Endothelial cell of umbilical vein (primary cell): Measurements from ENCODE around the gene NOTCH1. TPM values are rescaled to one million over a fixed set of nuclear protein-coding genes. Genes with fewer than 3 reads are reported as not detected.

Source experiments
- BruUV-seq: library from RNA; stranded (reverse); fragments of 400-500 nt; replicated peaks from 2 replicates; lab custom pipeline; 2021; lab: Mats Ljungman, UMichigan
- CTCF ChIA-PET: fragments of 300-600, 350-600 bp; sonication (Branson Sonifier 250); formaldehyde crosslinking; loops from one replicate; lab custom pipeline; 2021; ENCODE audit warnings: antibody characterized with exemption, inconsistent platforms; lab: Charles Lee
- POLR2A ChIA-PET: fragments of 300-600, 350-600 bp; sonication (Branson Sonifier 250); formaldehyde crosslinking; loops from one replicate; lab custom pipeline; 2021; ENCODE audit warnings: antibody characterized with exemption, inconsistent platforms; lab: Charles Lee
- DNase-seq: peaks from one replicate; pipeline ENCODE4 v3.0.0-alpha.2; 2011; ENCODE audit warnings: low read depth, low spot score
- FAIRE-seq: peaks from 2 replicates; lab custom pipeline; 2011; peaks lifted over from hg19 to GRCh38; lab: Jason Lieb, UNC
- H2AFZ ChIP-seq: 2 replicates; pipeline ENCODE4 v1.6.0; 2012; ENCODE audit warnings: low read depth, low read length, control low read depth, inconsistent platforms
- H3K27ac ChIP-seq: 2 replicates; pipeline ENCODE4 v1.5.1; 2011; ENCODE audit warnings: low read depth, mild to moderate bottlenecking, control low read depth, low read length, moderate library complexity; ENCODE audit not compliant: insufficient read depth
- H3K27me3 ChIP-seq, 2 experiments: 2 replicates each; pipeline versions ENCODE4 v1.6.0 to v1.6.1; 2011; ENCODE audit warnings: low read length in 2 of 2, mixed read lengths in 1 of 2; ENCODE audit not compliant: control insufficient read depth in 2 of 2, insufficient read depth in 2 of 2
- H3K36me3 ChIP-seq, 2 experiments: 2 replicates in 1 of 2; 3 replicates in 1 of 2; pipeline ENCODE4 v1.5.1; 2011; ENCODE audit warnings: low read length in 2 of 2, mild to moderate bottlenecking in 1 of 2, moderate library complexity in 1 of 2; ENCODE audit not compliant: control insufficient read depth in 2 of 2, insufficient read depth in 2 of 2; ENCODE audit errors: extremely low read depth in 1 of 2
- H3K4me1 ChIP-seq: 3 replicates; pipeline ENCODE4 v1.5.1; 2011; ENCODE audit warnings: mild to moderate bottlenecking, low read length; ENCODE audit not compliant: control insufficient read depth, insufficient read depth; ENCODE audit errors: extremely low read depth
- H3K4me2 ChIP-seq: 2 replicates; pipeline ENCODE4 v1.6.1; 2011; ENCODE audit warnings: low read length, control low read depth, mixed read lengths; ENCODE audit not compliant: insufficient read depth
- H3K4me3 ChIP-seq, 3 experiments: fragments of 200-600 bp in 1 of 3; sonication (generic), shearing (Covaris generic) in 1 of 3; replicated peaks in 1 of 3; 2 replicates each; pipeline ENCODE4 v1.5.1; 2011 to 2016; ENCODE audit warnings: control low read depth in 3 of 3, low read length in 3 of 3, mild to moderate bottlenecking in 2 of 3, inconsistent platforms in 1 of 3, low read depth in 1 of 3, moderate library complexity in 1 of 3; ENCODE audit not compliant: insufficient read depth in 1 of 3
- H3K79me2 ChIP-seq: 2 replicates; pipeline ENCODE4 v1.6.0; 2012; ENCODE audit warnings: low read length, inconsistent platforms; ENCODE audit not compliant: control insufficient read depth, insufficient read depth
- H3K9ac ChIP-seq: replicated peaks from 2 replicates; pipeline ENCODE3; 2011; ENCODE audit warnings: low read length, control low read depth; ENCODE audit not compliant: insufficient read depth; ENCODE audit errors: extremely low read depth
- H3K9me1 ChIP-seq: replicated peaks from 3 replicates; pipeline ENCODE4 v1.6.0; 2011; ENCODE audit warnings: mild to moderate bottlenecking, low read length; ENCODE audit not compliant: control insufficient read depth, insufficient read depth; ENCODE audit errors: extremely low read depth
- H3K9me3 ChIP-seq: replicated peaks from 2 replicates; pipeline ENCODE4 v1.5.1; 2012; ENCODE audit warnings: low read length, inconsistent platforms; ENCODE audit not compliant: control insufficient read depth, insufficient read depth
- H4K20me1 ChIP-seq: replicated peaks from 2 replicates; pipeline ENCODE3; 2011; ENCODE audit warnings: mild to moderate bottlenecking, low read length; ENCODE audit not compliant: control insufficient read depth, insufficient read depth; ENCODE audit errors: extremely low read depth
- CTCF ChIP-seq, 2 donors: IDR thresholded peaks; 1 replicate in 1 of 2; 2 replicates in 1 of 2; pipeline ENCODE4 v1.5.1; 2011; ENCODE audit warnings: low read length in 2 of 2, mild to moderate bottlenecking in 2 of 2, moderate library complexity in 2 of 2, control low read depth in 1 of 2, inconsistent platforms in 1 of 2, low read depth in 1 of 2; ENCODE audit not compliant: insufficient read depth in 1 of 2; ENCODE audit errors: extremely low read depth in 1 of 2
- EZH2 ChIP-seq: IDR thresholded peaks from 2 replicates; pipeline ENCODE4 v1.6.1; 2012; ENCODE audit warnings: borderline replicate concordance, low read depth, mild to moderate bottlenecking, moderate library complexity, low read length, inconsistent platforms; ENCODE audit not compliant: severe bottlenecking
- FOS ChIP-seq: IDR thresholded peaks from 2 replicates; pipeline ENCODE4 v1.6.1; 2011; ENCODE audit warnings: mild to moderate bottlenecking, low read length, moderate library complexity, borderline replicate concordance; ENCODE audit not compliant: insufficient read depth
- JUN ChIP-seq: IDR thresholded peaks from 2 replicates; pipeline ENCODE4 v1.6.1; 2011; ENCODE audit warnings: borderline replicate concordance, low read depth; ENCODE audit not compliant: insufficient read length, insufficient read depth
- MYC ChIP-seq: IDR thresholded peaks from one replicate; pipeline ENCODE4 v1.6.1; 2011; ENCODE audit warnings: mild to moderate bottlenecking, low read depth, low read length
- POLR2A ChIP-seq: IDR thresholded peaks from 2 replicates; pipeline ENCODE4 v1.6.1; 2012; ENCODE audit warnings: low read depth, mild to moderate bottlenecking, control low read depth, low read length
- POLR2AphosphoS5 ChIP-seq: IDR thresholded peaks from 2 replicates; pipeline ENCODE4 v1.6.1; 2012; ENCODE audit warnings: low read depth, mild to moderate bottlenecking, control low read depth, low read length, moderate library complexity; ENCODE audit not compliant: insufficient read depth
- dilution Hi-C: fragments of 300-500 bp; cut with MboI; formaldehyde crosslinking; loops from one replicate; pipeline ENCODE4 v1.15.0; 2019; ENCODE audit warnings: low sequenced_read_pairs; ENCODE audit not compliant: extremely low pct_ligation_motif_present
- intact Hi-C: fragments of 100-400 bp; cut with micrococcal nuclease; formaldehyde crosslinking; loops from one replicate; pipeline ENCODE4 v1.10.0; 2022
- polyA plus RNA-seq, 4 experiments: library from polyadenylated mRNA; depleted of rRNA in 3 of 4; stranded (reverse) in 3 of 4; unstranded in 1 of 4; fragments of >200 nt; gene quantifications; 2 replicates each; pipeline versions ENCODE4 v1.2.1 to v1.2.3, GENCODE V29; 2011 to 2012; ENCODE audit warnings: missing spikeins in 1 of 4
- total RNA-seq: library from RNA; stranded (reverse); gene quantifications from 2 replicates; pipeline ENCODE4 v1.2.3, GENCODE V29; 2021
- TF ChIP-seq, protein P1 (sequence below): IDR thresholded peaks from 2 replicates; pipeline ENCODE4 v1.6.1; 2011; ENCODE audit not compliant: insufficient read depth, insufficient read length

NOTCH1 gene
- total and polyA plus RNA-seq, 2 donors (not counting 3 experiments of a cell fraction or from before 2014, with no cell fraction given), result 31.7 to 153 TPM

DNA sequence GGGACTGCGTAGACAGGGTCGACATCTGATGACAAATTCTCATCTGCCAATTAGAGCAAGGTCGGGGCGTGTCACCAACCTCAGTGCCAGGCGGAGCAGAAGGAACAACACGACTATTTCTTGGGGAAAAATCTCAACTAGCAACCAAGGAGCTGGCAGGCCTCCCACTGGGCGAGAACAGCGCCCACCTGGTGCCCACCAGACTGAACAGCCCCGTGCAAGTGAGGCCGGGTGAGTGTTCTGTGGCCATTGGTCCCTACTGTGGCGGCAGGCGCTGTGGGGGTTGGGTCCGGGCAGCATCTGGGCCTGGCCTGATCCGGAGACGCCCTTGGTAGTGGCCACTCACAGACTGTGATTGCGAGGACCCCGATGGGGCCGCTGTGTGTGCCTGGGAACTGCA is 11.5 kb downstream of the NOTCH1 start:
- CTCF ChIA-PET, result interaction anchor here (1.2 kb wide), 1 partner anchor 49 kb away, joined by 3 read pairs; no protein-coding TSS in a partner anchor
- DNase-seq (no peak), FAIRE-seq (no peak)
- Histone ChIP-seq H3K9me1 (no peaks in the 10 kb centered on the region), H4K20me1 (no peaks in the 10 kb centered on the region), H3K27me3 (no peaks in the 10 kb centered on the region), H3K27ac (no peak overlapping the region), H3K4me2 (no peak overlapping the region), H3K79me2 (peaks cover 90% of the 10 kb centered on the region), H3K36me3 (peaks cover 0 to 31% of the 10 kb centered on the region in 2 experiments), H2AFZ (no peak overlapping the region), H3K4me1 (peaks cover 58% of the 10 kb centered on the region), H3K9ac (no peak overlapping the region), H3K4me3 (no peak overlapping the region), H3K9me3 (no peaks in the 10 kb centered on the region)
- intact Hi-C loops (no loop called here), dilution Hi-C loops (no loop called here)
- POLR2A ChIA-PET, result no interaction called here
- BruUV-seq, result no TSS peak
- TF ChIP-seq, protein P1, sequence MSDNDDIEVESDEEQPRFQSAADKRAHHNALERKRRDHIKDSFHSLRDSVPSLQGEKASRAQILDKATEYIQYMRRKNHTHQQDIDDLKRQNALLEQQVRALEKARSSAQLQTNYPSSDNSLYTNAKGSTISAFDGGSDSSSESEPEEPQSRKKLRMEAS, result no peak
- peak; percentile 26 for TF ChIP-seq POLR2A

DNA sequence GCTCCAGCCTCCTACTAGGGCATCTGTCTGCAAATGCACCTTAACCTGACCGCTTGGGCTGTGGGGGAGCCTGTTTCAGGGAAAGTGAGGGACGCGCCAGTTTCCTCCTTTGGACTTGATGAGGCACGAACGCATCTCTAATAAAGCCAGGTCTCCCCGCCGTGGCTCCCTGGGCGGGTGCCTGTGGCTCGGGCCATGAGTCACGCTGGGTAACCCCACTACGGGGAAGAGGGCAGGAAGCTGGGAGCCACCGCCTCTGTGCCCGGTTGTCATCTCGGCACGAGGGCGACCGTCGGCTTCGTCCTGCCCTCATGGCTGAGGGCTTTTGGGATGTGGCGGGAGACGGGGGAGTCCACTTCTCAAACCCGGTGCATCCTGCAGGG is 12.1 kb downstream of the NOTCH1 start:
- no peak for DNase-seq
- intact Hi-C loops, result no loop called here
- Histone ChIP-seq H3K36me3 (peaks cover 0 to 31% of the 10 kb centered on the region in 2 experiments), H3K79me2 (peaks cover 94% of the 10 kb centered on the region), H2AFZ (no peak overlapping the region), H3K4me3 (no peak overlapping the region), H3K9ac (no peak overlapping the region), H3K27ac (no peak overlapping the region), H3K27me3 (no peaks in the 10 kb centered on the region), H3K9me1 (no peaks in the 10 kb centered on the region), H3K9me3 (no peaks in the 10 kb centered on the region), H3K4me1 (peaks cover 58% of the 10 kb centered on the region), H4K20me1 (no peaks in the 10 kb centered on the region), H3K4me2 (no peak overlapping the region)
- TF ChIP-seq, protein P1, result no peak
- TF ChIP-seq POLR2A (no peak), EZH2 (no peak), FOS (peak; percentile 39), JUN (no peak), MYC (no peak), CTCF (IDR thresholded peaks at IDR 0.05; ENCODE audit: extremely low read depth in 1 of 2, insufficient read depth in 1 of 2, low read depth in 1 of 2, low read length in 2 of 2) (no peak), POLR2AphosphoS5 (no peak)
- no TSS peak for BruUV-seq
- POLR2A ChIA-PET, result no interaction called here
- FAIRE-seq, result peak; percentile 67
- CTCF ChIA-PET, result interaction anchor here (0.8 to 1.5 kb wide), 4 partner anchors 10 to 98 kb away, joined by 3 to 6 read pairs (median 4); no protein-coding TSS in a partner anchor
- dilution Hi-C loops, result no loop called here
